ENCODE measurements around the gene PROK1.

GRCh38 chr1:110474444-110474843 lies 23.5 kb downstream of the PROK1 start:
- TF ChIP-seq CTCF (IDR thresholded peaks at IDR 0.05) (no peak), POLR2AphosphoS5 (IDR thresholded peaks at IDR 0.05) (no peak)

Data from suprapubic skin (tissue), 3 donors.